DMS79 treated with DMSO at 0.1 percent for 48 hours (cell line): ENCODE results near the gene PLD5.
A peak's percentile ranks its signal among the peaks of the same experiment; 100 is the strongest.

Experiments used
- DNase-seq: peaks from one replicate; lab custom pipeline; 2025; lab: John Stamatoyannopoulos, UW

The PLD5 gene

DNA sequence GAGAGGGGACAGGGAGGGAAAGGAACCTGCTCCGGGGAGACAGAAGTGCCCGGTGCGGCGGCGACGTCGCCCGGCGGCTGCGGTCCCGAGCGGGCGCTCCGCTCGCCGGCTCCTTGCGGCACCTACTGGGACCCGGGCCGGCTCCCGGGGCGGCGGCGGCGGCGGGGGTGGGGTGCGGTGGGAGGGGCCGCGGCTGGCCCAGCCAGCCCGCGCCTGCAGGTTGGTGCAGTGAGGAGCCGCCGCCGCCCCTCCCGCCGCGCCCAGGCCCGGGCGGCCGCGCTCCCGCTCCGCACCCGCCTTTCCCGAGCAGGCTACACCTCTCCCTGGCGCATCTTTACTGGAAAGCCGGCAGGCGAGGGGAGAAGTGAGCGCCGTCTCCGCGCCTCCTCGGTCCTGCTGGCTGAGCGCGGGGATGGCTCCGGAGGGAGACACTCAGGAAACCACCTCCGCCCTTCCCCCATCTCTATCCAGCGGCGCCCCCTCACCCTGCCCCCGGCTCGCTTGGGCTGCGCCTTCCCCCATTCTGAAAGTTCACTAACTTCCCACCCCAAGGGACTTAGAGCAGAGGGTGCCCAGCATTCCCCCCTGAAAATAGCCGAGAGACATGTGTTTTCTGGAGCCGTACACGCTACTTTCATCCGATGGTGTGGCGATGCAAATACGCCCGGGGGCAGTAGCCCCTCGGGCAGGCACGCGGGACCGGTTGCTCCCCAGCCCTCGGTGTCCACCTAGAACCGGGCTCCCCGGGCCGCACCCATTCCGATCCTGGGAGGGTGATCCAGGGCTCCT lies at the start of gene PLD5:
TSS of gene PLD5 (minus strand) at position 127 of the 789 bp plus-strand sequence.
- no peak for DNase-seq

GRCh38 chr1:242569867-242570266 lies 45.4 kb upstream of the PLD5 start:
- no peak for DNase-seq

- no peak for DNase-seq
Measured at GRCh38 chr1:242568666-242569065, 44.2 kb upstream of the PLD5 start.

GRCh38 chr1:242567596-242567995 lies 43.1 kb upstream of the PLD5 start:
- DNase-seq: no peak

- DNase-seq: no peak
Measured at GRCh38 chr1:242556759-242557158, 32.3 kb upstream of the PLD5 start.

DNA sequence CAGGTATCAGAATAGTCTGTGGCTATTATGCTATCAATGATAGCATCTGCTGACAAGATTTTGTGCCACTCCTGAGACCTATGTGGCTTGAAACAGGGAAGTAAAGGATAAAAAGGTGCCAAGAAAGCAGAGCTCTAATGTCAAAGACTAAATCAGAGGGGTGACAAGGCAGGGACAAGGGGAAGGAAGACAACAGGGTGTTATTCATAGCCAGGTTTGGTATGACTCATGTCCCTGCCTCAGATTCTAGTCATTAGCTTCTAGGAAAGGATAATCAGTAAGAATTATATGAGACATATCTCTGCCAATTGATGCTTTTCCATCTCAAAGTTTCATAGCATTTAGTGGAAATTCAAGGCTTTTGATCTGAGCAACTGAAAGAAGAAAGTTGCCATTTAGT lies 31.8 kb upstream of the PLD5 start:
- no peak for DNase-seq

DNA sequence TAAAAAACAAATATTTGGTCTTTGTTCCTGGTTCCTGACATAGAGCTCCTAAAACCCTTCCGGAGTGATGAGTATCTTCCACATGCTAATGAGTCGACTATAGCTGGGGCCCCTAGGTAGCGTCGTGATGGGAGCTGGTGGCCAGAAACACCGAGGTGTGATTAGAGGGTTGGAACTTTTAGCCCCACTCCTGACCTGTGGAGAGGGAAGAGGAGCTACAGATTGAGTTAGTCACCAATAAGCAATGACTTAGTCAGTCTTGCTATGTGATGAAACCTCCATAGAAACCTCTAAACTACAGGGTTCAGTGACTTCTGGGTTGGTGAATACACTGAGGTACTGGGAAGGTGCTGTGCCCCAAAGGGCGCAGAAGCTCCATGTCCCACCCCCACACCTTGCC lies 30.1 kb upstream of the PLD5 start:
- DNase-seq: no peak

GRCh38 chr1:242546849-242547729 lies 22.6 kb upstream of the PLD5 start:
- no peak for DNase-seq

- no peak for DNase-seq
Measured at GRCh38 chr1:242546441-242546840, 21.9 kb upstream of the PLD5 start.

DNA sequence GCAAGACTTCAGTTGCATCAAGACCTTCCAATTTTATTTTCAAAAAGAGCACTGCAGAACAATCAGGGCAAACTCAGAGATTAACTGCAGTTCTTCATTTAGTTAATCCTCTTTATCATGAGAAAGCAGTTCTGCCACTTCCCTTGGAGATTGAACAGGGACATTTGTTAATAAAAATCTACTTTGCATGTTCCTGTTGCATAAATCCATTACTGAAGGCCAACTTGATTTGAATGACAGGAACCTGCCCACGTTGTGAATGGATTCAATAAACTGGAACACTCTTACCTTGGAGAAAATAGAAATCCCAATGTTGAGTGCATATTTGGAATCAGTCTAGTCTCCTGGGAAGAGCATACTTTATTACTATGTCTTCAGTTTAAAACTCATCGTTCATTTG lies 19.6 kb upstream of the PLD5 start:
- no peak for DNase-seq

DNA sequence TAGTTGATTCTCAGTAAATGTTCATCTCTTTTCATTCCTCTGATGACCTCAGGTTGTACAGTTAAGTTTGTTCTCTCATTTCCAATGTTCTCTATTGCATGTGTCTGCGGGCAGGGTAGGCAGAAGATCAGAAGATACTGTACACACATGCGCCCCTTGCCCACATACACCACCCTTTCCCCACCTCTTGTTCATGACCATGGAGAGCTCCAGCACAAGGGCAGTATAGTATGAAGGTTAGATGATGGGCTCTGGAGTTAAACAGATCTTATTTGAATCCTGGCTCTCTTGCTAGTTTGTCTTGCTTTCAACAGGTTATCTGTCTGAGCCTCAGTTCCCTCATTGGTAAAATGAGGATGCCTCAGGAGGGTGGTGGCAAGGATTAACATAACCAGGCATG lies 17.8 kb upstream of the PLD5 start:
- no peak for DNase-seq

- no peak for DNase-seq
Measured at GRCh38 chr1:242535986-242536385, 11.5 kb upstream of the PLD5 start.

GRCh38 chr1:242534753-242535152 lies 10.3 kb upstream of the PLD5 start:
- DNase-seq: no peak

DNA sequence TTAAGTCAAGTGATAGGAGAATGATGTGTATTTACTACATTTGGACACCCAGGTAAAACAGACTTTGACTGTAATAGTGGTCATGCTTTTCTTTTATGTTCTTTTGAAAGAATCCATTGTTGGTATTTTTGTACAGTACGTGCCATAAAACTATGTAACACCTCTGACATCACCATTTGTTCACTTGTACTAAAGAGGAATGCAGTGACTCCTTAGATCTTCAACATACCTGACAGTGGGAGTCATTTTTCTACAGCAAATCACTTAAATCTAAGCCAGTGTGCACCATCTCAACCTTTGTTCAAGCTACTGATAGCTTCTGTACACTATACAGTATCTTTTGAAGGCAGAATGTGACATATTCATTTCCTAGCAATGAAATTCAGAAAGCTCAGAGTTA lies 6.3 kb upstream of the PLD5 start:
- DNase-seq: no peak

DNA sequence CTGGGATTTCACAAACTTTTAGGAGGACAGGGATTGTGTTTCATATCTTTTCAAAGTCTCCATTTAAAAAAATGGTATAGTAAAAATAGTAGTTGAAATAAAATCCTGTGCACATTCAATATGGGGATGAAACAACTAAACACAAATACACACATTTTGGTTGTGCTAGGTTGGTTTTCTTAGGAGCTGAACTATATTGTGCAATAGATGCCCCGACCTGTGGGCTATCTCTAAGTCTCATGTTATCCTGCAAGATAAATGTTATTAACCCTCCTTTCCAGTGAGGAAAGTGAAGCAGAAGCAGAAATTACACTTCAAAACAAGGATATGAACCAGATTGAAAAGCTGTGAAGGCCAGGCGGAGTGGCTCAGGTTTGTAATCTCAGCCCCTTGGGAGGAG lies 1.3 kb upstream of the PLD5 start:
- DNase-seq: no peak

DNA sequence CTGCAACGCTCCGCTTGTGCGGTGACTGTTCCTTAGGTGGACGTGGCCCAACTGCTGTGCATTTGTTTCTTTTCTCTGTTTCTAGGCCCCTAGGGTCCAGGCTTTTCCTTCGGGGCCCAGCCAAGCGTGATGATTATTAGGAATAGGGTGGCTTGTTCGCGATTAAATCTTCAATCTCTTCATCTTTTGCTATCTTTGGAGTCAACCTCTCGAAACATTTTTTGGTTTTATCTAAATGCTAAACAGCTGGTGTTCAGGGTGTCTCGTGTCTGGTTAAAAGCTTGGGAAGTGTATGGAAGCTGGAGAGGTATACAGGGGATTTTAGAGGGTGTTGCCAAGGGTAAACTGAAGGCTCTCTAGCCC lies 844 bp upstream of the PLD5 start:
- no peak for DNase-seq

- peak; percentile 10 for DNase-seq
Measured at GRCh38 chr1:242523719-242524570, 552 bp downstream of the PLD5 start.

DNA sequence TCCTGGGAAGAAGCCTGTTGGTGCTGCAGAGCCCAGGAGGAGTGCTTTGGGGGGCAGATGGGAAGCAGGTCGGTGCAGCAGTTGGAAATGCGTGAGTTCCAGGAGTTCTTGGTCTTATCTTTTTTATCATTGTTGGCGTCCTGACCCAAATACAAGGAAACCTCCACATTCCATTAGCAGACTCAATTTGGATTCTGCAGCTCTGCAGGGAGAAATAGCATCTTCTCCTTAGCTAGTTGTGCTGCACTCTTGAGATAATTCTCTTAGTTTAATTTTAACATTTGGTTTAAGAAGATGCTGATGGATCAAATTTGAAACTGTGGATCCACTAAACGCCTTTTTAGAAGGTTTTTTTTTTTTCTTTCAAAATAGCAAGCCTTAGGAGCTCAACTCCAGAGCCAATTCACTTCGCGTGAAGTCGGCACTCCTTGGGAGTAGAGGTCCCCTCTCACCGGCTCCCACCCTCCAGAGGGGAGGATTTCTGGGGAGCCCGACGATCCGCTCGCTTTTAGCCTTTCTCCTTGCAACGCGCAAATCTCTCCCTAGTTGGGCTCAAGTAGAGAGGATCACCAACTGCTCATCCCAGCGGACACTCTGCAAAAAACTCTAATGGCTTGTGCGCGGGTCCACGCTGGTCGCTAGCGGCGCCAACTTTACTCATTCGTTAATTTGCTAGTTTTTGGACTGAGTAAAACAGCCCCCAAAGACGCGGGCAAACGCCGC lies 1.3 kb downstream of the PLD5 start:
- no peak for DNase-seq

- DNase-seq: no peak
Measured at GRCh38 chr1:242522304-242522945, 2.1 kb downstream of the PLD5 start.

DNA sequence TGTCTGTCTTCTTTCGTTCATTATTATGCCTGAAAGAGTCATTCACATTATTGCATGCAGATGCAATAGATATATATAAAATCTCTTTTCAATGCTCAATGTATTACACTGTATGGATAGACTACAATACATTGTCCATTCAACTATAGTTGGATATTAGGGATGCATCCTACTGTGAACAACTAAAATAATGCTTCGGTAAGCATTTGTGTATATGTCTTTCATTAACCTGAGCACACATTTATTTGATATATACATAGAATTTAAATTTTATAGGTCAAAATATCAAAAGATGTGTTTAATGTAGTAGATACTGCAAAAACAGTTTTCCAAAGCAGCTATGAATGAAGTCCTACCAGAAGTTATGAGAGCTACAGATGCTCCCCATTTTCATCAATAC lies 8.9 kb downstream of the PLD5 start:
- DNase-seq: no peak

DNA sequence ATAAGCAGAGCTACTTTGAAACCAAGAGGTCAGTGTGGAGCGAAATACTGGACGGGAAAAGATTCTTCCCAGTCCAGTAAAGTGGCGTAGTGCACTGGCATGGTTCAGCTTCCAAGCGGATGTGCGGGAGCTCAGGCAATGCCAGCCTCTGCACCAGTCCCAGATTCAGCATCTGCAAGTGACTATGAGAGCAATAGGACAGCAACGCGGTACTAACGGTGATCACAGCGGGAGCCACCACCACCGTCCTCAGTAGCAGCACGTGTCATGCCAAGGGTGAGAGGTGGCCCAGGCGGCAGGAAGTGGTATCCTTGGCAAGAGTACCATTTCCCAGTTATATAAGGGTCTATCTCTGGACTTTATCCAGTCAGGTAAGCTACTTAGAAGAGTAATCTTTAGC lies 17.8 kb downstream of the PLD5 start:
- no peak for DNase-seq
